Right kidney (tissue), 1 donor: Measurements from ENCODE around the gene PVR.
A peak's percentile ranks its signal among the peaks of the same experiment; 100 is the strongest.
"Not testable (repeated sequence)": the region's sequence is repeated elsewhere in the genome, so short reads cannot be mapped to it uniquely, and the experiment has no call there.

Source experiments
- DNase-seq: peaks from one replicate; pipeline ENCODE4 v3.0.0-alpha.2; 2016

Gene PVR

DNA sequence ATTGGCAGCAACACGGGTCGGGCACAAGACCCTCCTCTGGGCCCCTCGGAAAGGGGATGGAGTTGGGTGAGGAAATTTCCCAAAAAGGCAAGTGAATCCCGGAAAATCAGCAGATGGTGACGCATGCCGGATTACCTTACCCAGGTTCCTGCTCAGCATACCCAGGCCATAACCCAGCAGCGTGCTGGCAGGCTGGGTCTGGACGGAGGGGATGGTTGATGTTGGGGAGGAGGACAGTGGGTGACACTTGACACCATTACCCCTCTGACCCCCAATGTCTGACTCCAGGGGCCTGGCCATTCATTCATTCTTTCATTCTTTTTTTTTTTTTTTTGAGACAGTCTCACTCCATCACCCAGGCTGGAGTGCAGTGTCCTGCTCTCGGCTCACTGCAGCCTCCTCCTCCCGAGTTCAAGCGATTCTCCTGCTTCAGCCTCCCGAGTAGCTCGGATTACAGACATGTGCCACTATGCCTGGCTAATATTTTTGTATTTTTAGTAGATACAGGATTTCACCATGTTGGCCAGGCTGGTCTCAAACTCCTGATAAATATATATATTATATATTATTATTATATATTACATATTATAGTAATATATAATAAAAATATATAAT, 799 bp downstream of the PVR start:
- DNase-seq, result peak; percentile 79

DNA sequence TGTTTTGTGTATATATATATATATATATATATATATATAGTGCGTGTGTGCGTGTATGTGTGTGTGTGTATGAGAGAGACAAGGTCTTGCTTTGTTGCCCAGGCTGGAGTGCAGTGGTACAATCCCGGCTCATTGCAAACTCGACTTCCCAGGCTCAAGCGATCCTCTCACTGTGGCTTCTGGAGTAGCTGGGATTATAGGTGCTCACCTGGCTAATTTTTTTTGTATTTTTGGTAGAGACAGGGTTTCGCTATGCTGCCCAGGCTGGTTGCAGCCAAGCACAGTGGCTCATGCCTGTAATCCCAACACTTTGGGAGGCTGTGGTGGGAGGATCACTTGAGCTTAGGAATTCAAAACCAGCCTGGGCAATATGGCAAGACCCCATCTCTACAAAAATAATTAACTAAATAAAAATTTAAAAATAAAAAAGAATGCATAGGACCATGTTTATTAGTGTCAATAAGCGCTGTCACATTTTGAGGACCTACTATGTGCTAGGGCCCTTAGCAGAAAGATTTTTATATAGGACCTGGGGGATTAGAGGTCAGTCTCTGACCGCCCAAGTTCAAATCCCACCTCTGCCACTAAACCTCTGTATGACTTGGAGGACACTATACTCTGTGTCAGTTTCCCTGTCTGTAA, 1.8 kb downstream of the PVR start:
- no peak for DNase-seq

DNA sequence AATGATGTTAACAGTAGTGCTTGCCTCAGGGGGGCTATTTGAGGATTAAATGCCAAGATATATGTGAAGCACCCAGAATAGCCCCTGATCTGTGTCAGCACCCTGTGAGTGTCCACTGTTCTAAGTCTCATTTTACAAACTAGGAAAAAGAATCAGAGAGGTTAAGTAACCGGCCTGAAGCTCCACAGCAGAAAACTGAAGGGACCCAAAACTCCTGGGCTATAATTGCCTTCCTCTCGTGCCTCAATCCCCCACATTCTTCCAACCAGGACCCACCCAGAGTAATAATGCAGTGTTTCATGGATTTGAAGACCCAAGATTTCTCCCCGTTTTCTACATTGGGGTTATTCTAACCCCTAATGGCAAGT, 2.3 kb downstream of the PVR start:
- DNase-seq, result no peak

DNA sequence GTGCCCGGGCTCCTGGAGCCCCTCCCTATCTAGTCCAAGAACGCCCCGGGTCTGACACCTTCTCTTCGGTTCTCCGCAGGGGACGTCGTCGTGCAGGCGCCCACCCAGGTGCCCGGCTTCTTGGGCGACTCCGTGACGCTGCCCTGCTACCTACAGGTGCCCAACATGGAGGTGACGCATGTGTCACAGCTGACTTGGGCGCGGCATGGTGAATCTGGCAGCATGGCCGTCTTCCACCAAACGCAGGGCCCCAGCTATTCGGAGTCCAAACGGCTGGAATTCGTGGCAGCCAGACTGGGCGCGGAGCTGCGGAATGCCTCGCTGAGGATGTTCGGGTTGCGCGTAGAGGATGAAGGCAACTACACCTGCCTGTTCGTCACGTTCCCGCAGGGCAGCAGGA, 3.4 kb downstream of the PVR start:
- DNase-seq, result no peak

DNA sequence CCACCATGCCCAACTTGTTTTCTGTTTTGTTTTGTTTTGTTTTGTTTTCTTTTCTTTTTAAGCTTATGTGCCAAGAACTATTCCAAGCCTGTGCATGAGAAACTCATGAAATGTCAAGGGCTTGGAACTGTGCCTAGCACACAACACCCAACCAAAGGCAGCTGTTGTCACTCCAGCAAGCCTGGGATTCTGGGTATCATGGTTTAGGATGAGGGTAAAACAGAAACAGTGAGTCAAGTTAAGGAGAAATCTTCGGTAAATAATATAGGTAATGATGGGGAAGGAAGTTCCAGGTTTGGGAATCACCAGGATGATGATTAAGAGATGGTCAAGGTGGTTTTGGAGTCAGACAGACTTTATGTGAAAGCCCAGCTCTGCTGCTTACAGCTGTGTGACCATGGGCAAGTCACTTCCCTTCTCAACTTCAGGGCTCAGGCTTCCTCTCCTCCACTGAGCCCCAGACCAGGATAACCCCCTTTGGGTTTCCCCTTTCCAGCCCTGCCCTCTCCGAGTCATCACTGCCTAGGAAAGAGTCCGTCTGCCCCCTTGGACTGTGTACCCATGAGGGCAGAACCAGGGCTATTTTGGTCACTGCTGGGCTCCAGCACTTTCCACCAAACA, 5.0 kb downstream of the PVR start:
- DNase-seq, result no peak

DNA sequence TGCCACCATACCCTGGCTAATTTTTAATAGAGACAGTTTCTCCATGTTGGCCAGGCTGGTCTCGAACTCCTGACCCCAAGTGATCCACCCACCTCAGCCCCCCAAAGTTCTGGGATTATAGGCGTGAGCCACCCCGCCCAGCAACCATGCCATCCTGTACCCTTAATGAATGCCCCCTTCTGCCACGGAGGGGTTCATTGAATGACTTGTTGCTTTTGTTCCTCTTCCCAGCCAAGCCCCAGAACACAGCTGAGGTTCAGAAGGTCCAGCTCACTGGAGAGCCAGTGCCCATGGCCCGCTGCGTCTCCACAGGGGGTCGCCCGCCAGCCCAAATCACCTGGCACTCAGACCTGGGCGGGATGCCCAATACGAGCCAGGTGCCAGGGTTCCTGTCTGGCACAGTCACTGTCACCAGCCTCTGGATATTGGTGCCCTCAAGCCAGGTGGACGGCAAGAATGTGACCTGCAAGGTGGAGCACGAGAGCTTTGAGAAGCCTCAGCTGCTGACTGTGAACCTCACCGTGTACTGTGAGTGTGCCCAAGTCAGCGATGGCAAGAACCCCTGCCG, 6.0 kb downstream of the PVR start:
- no peak for DNase-seq

DNA sequence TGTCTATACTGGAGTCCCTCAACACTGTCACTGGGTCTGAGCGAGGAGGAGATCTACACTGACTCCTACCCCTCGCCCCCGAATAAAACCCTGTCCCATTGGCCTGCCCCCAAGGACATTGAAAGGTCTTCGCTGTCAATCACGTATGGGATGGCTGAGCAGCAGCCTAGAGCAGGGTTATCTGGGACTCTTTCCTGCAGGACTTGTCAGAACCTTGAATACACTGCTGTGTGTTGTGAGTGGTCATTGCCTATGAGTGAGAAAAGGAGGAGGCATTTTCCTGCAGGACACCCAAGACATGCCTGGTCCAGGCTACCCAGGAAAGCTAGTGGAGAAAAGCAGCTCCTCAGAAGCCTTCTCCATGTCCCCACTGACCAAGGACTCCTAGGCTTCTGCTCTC, 9.6 kb downstream of the PVR start:
- no peak for DNase-seq

DNA sequence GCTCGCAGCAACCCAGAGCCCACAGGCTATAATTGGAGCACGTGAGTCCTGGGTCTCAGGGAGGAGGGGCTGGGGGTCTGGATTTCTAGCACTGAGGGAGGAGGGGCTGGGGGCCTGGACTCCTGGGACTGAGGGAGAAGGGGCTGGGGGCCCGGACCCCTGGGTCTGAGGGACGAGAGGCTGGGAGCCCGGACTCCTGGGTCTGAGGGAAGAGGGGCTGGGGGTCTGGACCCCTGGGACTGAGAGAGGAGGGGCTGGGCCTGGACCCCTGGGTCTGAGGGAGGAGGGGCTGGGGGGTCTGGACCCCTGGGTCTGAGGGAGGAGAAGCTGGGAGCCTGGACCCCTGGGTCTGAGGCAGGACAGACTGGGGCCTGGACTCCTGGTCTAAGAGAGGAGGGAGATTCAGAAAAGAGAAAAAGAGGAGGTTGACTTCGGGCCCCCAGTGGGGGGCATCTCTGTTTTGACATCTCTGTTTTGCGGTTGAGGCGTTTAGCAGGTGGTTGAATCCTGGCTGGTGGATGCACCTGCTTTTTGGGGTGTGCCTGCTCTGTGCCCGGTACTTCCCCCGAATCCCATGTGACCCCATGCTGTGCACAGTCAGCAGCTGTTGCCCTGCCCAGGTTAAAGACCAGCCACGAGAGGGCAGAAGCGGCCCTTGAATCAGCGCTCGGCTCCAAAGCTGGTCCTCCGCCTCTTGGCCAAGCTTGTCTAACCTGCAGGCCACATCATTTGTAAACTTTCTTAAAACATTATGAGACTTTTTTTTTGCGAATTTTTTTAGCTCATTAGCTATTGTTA, 10.5 kb downstream of the PVR start:
- DNase-seq, result no peak

DNA sequence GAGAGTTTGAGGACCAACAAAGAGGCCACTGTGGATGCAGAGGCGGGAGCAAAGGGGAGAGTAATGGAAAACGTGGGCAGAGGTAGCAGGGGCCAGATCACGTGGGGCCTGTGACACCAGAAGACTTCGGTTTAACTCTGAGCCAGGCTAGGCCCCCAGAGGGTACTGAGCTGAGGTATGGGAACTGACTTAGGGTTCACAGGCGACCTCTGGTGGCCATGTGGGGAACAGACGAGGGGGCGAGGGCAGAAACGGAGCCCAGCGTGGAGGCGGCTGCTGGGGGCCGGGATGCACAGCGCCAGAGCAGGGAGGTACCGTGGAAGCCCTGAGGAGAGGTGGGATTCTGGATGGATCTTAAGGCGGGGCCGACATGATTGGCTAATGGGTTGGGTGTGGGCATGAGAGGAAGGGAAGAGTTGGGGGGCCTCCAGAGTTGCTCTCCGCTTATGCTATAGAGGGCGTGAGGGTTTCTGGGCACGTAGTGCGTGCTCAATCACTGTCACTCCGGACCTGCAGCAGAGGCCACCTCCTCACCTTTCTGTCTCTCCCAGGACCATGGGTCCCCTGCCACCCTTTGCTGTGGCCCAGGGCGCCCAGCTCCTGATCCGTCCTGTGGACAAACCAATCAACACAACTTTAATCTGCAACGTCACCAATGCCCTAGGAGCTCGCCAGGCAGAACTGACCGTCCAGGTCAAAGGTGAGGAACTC, 13.7 kb downstream of the PVR start:
- peak; percentile 64 for DNase-seq

DNA sequence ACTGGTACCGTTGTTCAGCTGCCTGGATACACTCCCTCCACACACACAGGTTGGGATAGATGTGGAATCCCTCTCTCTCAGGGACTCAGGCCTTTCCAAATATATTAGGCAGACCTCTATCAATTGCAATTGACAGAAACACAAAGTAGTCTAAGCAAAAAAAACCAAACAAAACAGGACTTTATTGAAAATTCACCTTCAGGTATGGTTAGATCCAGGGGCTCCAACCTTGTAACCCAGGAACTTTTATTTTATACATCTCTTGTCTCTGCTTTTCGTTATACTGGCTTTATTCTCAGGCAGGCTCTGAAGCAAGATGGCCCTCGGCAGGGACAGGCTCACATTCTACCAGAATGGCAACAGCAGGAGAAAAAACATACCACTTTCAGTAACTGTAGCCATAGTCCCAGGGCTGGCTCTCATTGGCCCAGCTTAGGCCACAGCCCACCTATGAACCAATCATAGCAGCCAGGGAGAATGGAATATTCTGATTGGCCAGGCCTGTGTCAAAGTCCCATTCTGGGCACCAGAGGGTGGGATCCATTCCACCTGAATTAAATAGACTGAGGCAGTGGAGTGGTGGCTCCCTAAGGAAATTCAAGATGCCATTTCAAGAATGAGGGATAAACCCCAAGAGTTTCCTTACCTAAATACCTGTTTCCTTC, 14.5 kb downstream of the PVR start:
- DNase-seq, result no peak

DNA sequence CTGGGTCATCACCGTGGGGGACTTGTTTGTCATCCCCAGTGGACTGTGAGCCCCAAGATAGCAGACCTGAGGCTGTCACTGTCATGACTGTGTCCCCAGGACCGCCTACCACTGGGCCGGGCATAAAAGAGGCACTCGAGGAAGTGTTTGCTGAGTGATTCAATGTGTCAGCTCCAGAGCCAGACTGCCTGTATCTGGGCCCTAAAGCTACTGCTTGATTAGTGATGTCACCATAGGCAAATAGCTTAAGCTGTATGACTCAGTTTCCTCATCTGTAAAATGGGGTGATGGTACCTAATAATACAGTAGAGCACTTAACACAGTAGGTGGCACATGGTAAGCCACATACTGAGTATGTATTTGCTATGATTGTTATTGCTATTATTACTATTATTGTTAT, 16.4 kb downstream of the PVR start:
- no peak for DNase-seq

DNA sequence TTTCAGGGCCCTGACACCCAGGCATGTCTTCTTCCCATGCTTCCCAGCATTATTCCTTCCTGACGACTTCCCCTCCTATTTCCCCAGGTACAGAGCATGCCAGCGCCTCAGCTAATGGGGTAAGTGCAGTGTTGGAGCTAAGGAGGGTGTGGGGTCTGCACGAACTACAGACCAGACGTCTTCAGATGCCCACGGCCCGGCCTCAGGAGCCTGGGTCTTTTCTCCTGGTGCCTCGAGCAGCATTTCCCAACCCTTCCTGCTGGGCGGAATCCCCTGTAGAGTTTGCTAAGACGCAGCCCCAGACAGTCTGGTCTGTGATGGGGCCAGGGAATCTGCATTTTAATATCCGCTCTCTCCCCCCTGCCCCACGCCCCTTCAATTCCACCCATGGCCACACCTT, 17.5 kb downstream of the PVR start:
- no peak for DNase-seq

DNA sequence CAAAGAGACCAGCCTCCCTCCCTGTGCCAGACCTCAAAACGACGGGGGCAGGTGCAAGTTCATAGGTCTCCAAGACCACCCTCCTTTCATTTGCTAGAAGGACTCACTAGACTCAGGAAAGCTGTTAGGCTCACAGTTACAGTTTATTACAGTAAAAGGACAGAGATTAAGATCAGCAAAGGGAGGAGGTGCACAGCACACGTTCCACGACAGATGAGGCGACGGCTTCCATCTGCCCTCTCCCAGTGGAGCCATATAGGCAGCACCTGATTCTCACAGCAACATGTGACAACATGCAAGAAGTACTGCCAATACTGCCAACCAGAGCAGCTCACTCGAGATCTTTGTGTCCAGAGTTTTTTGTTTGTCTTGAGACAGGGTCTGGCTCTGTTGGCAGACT, 18.2 kb downstream of the PVR start:
- no peak for DNase-seq

DNA sequence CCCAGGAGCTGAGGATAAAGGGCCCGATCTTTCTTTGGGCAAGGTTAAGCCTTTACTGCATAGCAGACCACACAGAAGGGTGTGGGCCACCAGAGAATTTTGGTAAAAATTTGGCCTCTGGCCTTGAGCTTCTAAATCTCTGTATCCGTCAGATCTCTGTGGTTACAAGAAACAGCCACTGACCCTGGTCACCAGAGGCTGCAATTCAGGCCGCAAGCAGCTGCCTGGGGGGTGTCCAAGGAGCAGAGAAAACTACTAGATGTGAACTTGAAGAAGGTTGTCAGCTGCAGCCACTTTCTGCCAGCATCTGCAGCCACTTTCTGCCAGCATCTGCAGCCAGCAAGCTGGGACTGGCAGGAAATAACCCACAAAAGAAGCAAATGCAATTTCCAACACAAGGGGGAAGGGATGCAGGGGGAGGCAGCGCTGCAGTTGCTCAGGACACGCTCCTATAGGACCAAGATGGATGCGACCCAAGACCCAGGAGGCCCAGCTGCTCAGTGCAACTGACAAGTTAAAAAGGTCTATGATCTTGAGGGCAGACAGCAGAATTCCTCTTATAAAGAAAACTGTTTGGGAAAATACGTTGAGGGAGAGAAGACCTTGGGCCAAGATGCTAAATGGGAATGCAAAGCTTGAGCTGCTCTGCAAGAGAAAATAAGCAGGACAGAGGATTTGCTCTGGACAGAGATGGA, 19.1 kb downstream of the PVR start:
- peak; percentile 39 for DNase-seq

DNA sequence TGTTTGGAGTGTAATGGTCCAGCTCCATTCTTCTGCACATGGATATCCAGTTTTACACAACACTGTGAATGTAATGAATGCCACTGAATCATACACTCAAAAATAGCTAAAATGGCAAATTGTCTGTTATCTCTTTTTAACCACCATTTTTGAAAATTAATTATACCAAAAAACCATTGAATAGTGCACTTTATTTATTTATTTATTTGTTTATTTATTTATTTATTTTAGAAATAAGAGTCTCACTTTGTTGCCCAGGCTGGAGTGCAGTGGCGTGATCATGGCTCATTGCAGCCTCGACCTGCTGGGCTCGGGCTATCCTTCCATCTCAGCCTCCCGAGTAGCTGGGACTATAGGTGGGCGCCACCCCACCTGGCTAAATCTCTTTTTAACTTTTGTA, 20.3 kb downstream of the PVR start:
- no peak for DNase-seq

DNA sequence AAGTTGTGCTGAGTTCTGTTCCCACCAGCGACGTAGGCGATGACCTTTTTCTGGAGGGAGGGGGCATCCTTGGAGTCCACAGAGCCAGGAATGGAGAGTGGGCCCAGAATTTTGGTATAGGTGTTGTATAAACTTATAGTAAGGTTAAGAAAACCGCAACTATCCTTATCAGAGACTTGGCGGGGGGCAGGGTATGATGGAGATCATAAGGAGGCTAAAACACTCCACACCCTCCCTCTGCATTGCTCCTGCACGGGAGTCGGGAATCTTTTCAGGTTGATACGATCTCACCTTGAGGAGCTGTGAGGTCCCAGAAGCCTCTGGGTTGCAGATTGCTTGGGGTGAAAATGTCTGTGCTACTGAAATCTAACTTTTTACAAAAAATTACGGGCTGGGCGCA, 21.3 kb downstream of the PVR start:
- no peak for DNase-seq

DNA sequence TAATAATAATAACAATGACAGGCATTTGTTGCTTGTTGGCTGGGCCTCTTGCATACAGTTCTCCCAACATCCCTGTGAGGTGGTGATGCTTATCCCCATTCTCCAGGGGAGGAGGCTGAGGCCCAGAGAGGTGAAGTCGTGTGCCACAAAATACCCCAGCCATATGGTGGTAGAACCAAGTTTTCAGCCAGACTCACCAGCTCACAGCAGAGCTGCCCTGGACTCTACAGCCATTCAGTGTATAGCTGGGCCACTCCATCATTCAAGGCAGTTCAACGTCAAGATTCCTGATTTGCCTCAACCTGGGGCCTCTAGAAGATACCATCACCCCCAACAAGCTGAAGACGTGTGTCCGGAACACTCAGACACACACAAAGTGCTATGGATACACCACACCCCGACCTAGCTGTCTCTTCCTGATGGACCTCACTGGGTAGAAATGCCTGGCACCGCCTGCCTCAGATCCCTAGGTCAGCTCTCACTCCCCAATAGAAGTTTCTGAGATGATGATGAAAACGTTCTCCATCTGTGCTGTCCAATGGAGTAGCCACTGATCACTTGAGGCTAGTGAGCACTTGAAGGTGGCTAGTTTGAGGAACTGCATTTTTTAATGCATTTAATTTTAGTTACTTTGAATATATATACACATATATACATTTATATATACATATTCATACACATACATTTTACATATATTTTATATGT, 23.3 kb downstream of the PVR start:
- DNase-seq, result no peak

DNA sequence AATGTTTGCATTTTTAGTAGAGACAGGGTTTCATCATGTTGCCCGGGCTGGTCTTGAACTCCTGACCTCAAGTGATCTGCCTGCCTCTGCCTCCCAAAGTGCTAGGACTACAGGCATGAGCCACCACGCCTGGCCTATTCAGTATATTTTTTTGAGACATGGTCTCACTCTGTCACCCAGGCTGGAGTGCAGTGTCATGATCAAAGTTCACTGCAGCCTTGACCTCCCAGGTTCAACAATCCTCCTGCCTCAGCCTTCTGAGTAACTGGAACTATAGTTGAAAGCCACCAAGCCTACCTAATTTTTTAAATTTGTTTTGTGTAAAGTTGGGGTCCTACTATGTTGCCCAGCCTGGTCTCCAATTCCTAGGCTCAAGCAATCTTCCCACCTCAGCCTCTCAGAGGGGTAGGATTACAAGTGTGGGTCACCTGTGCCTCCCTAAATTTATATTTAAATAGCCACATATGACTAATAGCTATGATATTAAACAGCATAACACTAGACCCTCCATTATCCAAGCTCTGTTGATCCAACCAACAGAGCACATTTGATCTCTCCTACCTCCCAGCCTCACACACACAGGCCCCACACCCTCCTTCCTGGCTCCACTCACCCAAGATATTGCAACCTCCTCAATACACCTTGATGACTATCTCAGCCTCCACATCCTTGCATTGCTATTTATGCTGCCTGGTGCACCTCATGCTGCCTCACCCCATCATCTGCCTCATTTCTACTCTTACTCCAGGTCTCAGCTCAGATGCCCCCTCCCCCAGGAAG, 25.5 kb downstream of the PVR start:
- no peak for DNase-seq

DNA sequence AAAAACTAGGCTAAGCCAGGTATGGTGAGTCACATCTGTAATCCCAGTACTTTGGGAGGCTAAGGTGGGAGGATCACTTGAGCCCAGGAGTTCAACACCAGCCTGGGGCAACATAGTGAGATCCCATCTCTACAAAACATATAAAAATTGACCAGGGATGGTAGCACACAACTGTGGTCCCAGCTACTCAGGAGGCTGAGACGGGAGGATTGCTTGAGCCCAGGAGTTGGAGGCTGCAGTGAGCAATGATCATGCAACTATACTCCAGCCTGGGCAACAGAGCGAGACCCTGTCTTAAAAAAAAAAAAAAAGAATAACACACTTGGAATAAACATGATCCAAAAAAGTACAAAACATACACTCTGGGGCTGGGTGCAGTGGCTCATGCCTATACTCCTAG, 26.3 kb downstream of the PVR start:
- not testable (repeated sequence) for DNase-seq

DNA sequence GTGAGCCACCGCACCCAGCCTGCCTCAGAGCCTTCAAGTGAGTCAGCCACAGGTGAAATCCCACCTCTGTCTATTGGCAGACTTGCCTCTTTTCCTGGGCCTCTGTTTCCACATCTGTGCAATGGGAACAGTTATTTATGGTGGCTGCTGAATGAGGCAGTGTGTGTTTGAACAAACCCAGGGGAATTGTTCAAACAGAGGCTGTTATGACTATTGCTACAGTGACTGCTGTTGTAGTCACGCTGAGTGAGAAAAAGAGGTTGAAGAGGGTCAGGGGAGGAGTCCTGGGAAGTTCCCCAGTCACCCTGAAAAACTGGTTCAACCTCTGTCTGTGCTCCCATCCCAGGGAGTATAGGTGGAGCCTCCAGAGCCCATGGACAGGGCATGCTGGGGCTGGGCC, 27.7 kb downstream of the PVR start, which contains the start of gene CEACAM19:
TSS of gene CEACAM19 (plus strand) at position 83 of the 400 bp plus-strand sequence. CDS start 450 bp downstream, outside the sequence.
- no peak for DNase-seq
